ENCODE measurements around the gene LOC128125822.

The LOC128125822 gene

GRCh38 chr6:63576147-63576772 lies 4.0 kb downstream of the LOC128125822 start:
- H3K27me3 ChIP-seq: no peaks in the 10 kb centered on the region
- H3K9me3 ChIP-seq (ENCODE audit: low read depth): no peaks in the 10 kb centered on the region
- no peaks in the 10 kb centered on the region for H3K36me3 ChIP-seq (replicated peaks; ENCODE audit: insufficient read depth, low read depth)
- H4K20me1 ChIP-seq (ENCODE audit: insufficient read depth, poor library complexity, severe bottlenecking): peaks cover 62% of the 10 kb centered on the region
- peaks cover 73% of the 10 kb centered on the region for H3K79me2 ChIP-seq
- H2AFZ ChIP-seq: no peak overlapping the region
- peak overlapping the region; percentile 8 for H3K4me3 ChIP-seq
- no peak for DNase-seq (ENCODE audit: low spot score)
- no peaks in the 10 kb centered on the region for H3K9me2 ChIP-seq (replicated peaks; ENCODE audit: insufficient read depth)
- no peaks in the 10 kb centered on the region for H3K4me1 ChIP-seq (ENCODE audit: insufficient read depth)
- H3K27ac ChIP-seq: peak overlapping the region; percentile 24
- peak overlapping the region; percentile 73 for H3K4me2 ChIP-seq
- 59% methylated on average over 3 of the region's 3 CpGs for WGBS (ENCODE audit: low lambda C conversion rate, missing lambda C conversion rate)
- TF ChIP-seq CTCF (IDR thresholded peaks at IDR 0.05; ENCODE audit: poor library complexity) (no peak), EZH2phosphoT487 (IDR thresholded peaks at IDR 0.05; ENCODE audit: low read depth, severe bottlenecking, unreplicated experiment) (no peak)

GRCh38 chr6:63576985-63577712 lies 4.9 kb downstream of the LOC128125822 start:
- Histone ChIP-seq H3K4me1 (ENCODE audit: insufficient read depth) (no peaks in the 10 kb centered on the region), H3K27me3 (no peaks in the 10 kb centered on the region), H3K79me2 (peaks cover 73% of the 10 kb centered on the region), H2AFZ (no peak overlapping the region), H3K36me3 (replicated peaks; ENCODE audit: insufficient read depth, low read depth) (no peaks in the 10 kb centered on the region), H3K9me3 (ENCODE audit: low read depth) (no peaks in the 10 kb centered on the region), H3K4me2 (peak overlapping the region; percentile 73), H3K4me3 (peak overlapping the region; percentile 8), H3K27ac (peak overlapping the region; percentile 24), H3K9me2 (replicated peaks; ENCODE audit: insufficient read depth) (no peaks in the 10 kb centered on the region), H4K20me1 (ENCODE audit: insufficient read depth, poor library complexity, severe bottlenecking) (peaks cover 62% of the 10 kb centered on the region)
- WGBS (ENCODE audit: low lambda C conversion rate, missing lambda C conversion rate): 94% methylated on average over 5 of the region's 5 CpGs
- TF ChIP-seq EZH2 (IDR thresholded peaks at IDR 0.05; ENCODE audit: borderline replicate concordance) (no peak), CTCF (IDR thresholded peaks at IDR 0.05; ENCODE audit: poor library complexity) (no peak), EZH2phosphoT487 (IDR thresholded peaks at IDR 0.05; ENCODE audit: low read depth, severe bottlenecking, unreplicated experiment) (no peak)
- no peak for DNase-seq (ENCODE audit: low spot score)

- Histone ChIP-seq H4K20me1 (ENCODE audit: insufficient read depth, poor library complexity, severe bottlenecking) (peaks cover 62% of the 10 kb centered on the region), H3K36me3 (replicated peaks; ENCODE audit: insufficient read depth, low read depth) (no peaks in the 10 kb centered on the region), H3K9me3 (ENCODE audit: low read depth) (no peaks in the 10 kb centered on the region), H3K4me2 (peak overlapping the region; percentile 73), H3K27ac (no peak overlapping the region), H3K4me3 (no peak overlapping the region), H3K4me1 (ENCODE audit: insufficient read depth) (no peaks in the 10 kb centered on the region), H3K9me2 (replicated peaks; ENCODE audit: insufficient read depth) (no peaks in the 10 kb centered on the region), H3K27me3 (no peaks in the 10 kb centered on the region), H2AFZ (no peak overlapping the region), H3K79me2 (peaks cover 60% of the 10 kb centered on the region)
- DNase-seq (ENCODE audit: low spot score): no peak
- WGBS (ENCODE audit: low lambda C conversion rate, missing lambda C conversion rate): 97% methylated on average over 2 of the region's 2 CpGs
- TF ChIP-seq EZH2phosphoT487 (IDR thresholded peaks at IDR 0.05; ENCODE audit: low read depth, severe bottlenecking, unreplicated experiment) (no peak), EZH2 (IDR thresholded peaks at IDR 0.05; ENCODE audit: borderline replicate concordance) (no peak), CTCF (IDR thresholded peaks at IDR 0.05; ENCODE audit: poor library complexity) (no peak)
Observed at GRCh38 chr6:63578757-63579156, 6.5 kb downstream of the LOC128125822 start.
